ENCODE data around the gene SLC44A1. TPM values are rescaled to one million over a fixed set of nuclear protein-coding genes. Genes with fewer than 3 reads are reported as not detected.
A peak's percentile ranks its signal among the peaks of the same experiment; 100 is the strongest.

Gene SLC44A1
- polyA plus RNA-seq, 3 donors, result 6.9 to 52.1 (median 46.5) TPM

DNA sequence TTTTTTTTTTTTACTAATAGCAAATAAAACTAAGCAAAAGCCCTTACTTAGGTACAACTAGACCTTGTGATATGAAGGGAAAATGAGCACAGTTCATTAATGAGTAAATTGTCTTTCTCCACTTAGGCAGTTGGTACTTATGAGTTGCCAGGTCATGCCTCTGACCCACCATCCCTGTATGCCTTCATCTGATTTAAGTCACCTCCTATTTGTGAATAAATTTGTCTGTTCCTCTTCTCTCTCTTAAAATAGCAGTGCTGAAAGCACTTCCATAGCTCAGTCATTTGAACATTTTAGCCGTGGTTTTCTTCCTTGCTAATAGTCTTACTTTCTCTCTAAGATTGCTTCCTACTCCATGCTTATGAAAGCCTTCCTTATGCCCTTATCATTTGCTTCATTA lies 61.4 kb downstream of the SLC44A1 start:
- Histone ChIP-seq H3K36me3 (replicated peaks in 1 of 2; ENCODE audit: control insufficient read depth in 1 of 2, insufficient read depth in 2 of 2, low read length in 2 of 2) (peaks cover 7 to 34% of the 10 kb centered on the region in 2 donors), H3K27ac (ENCODE audit: low read depth in 1 of 2, low read length in 2 of 2) (peak overlapping the region in 1 of 2 donors; percentile 8), H3K9ac (ENCODE audit: insufficient read depth, low read length, poor library complexity, severe bottlenecking) (no peak overlapping the region), H3K4me1 (ENCODE audit: control insufficient read depth in 1 of 2, insufficient read depth in 2 of 2, low read length in 2 of 2) (peaks cover 0 to 8% of the 10 kb centered on the region in 2 donors), H3K79me2 (ENCODE audit: insufficient read depth, low read length) (peaks cover 80% of the 10 kb centered on the region), H3K27me3 (ENCODE audit: control insufficient read depth in 2 of 2, insufficient read depth in 2 of 2, low read length in 2 of 2) (no peaks in the 10 kb centered on the region), H2AFZ (ENCODE audit: insufficient read depth, low read depth, low read length, poor library complexity, severe bottlenecking) (no peak overlapping the region), H3K4me2 (replicated peaks; ENCODE audit: extremely low read depth, low read length, poor library complexity, severe bottlenecking) (no peak overlapping the region), H3K9me3 (replicated peaks in 1 of 2; ENCODE audit: control insufficient read depth in 1 of 2, insufficient read depth in 1 of 2, low read length in 2 of 2) (no peaks in the 10 kb centered on the region), H3K4me3 (replicated peaks in 1 of 3; ENCODE audit: low read depth in 2 of 3, low read length in 3 of 3) (no peak overlapping the region), H4K20me1 (ENCODE audit: insufficient read depth, low read length) (no peaks in the 10 kb centered on the region)
- DNase-seq, result peak in 2 of 3 donors; percentile 11 to 42
- H3K27ac Mint-ChIP-seq, result peak overlapping the region in 5 of 7 donors; percentile 10 to 86 (median 60)
- H3K4me1 Mint-ChIP-seq, result peaks cover 18% of the 10 kb centered on the region
- WGBS (ENCODE audit: insufficient coverage), result 0% methylated on average over 1 of the region's 1 CpG
- intact Hi-C loops (cut with micrococcal nuclease), result no loop called here
- peaks cover 9 to 24% of the 10 kb centered on the region in 2 donors for H3K36me3 Mint-ChIP-seq
- H3K4me3 Mint-ChIP-seq, result peak overlapping the region in 1 of 2 donors; percentile 5
- H3K27me3 Mint-ChIP-seq (ENCODE audit: low read depth in 3 of 3), result no peaks in the 10 kb centered on the region
- TF ChIP-seq, protein P1, sequence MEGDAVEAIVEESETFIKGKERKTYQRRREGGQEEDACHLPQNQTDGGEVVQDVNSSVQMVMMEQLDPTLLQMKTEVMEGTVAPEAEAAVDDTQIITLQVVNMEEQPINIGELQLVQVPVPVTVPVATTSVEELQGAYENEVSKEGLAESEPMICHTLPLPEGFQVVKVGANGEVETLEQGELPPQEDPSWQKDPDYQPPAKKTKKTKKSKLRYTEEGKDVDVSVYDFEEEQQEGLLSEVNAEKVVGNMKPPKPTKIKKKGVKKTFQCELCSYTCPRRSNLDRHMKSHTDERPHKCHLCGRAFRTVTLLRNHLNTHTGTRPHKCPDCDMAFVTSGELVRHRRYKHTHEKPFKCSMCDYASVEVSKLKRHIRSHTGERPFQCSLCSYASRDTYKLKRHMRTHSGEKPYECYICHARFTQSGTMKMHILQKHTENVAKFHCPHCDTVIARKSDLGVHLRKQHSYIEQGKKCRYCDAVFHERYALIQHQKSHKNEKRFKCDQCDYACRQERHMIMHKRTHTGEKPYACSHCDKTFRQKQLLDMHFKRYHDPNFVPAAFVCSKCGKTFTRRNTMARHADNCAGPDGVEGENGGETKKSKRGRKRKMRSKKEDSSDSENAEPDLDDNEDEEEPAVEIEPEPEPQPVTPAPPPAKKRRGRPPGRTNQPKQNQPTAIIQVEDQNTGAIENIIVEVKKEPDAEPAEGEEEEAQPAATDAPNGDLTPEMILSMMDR (IDR thresholded peaks at IDR 0.05), result no peak
- H3K9me3 Mint-ChIP-seq, result no peaks in the 10 kb centered on the region

DNA sequence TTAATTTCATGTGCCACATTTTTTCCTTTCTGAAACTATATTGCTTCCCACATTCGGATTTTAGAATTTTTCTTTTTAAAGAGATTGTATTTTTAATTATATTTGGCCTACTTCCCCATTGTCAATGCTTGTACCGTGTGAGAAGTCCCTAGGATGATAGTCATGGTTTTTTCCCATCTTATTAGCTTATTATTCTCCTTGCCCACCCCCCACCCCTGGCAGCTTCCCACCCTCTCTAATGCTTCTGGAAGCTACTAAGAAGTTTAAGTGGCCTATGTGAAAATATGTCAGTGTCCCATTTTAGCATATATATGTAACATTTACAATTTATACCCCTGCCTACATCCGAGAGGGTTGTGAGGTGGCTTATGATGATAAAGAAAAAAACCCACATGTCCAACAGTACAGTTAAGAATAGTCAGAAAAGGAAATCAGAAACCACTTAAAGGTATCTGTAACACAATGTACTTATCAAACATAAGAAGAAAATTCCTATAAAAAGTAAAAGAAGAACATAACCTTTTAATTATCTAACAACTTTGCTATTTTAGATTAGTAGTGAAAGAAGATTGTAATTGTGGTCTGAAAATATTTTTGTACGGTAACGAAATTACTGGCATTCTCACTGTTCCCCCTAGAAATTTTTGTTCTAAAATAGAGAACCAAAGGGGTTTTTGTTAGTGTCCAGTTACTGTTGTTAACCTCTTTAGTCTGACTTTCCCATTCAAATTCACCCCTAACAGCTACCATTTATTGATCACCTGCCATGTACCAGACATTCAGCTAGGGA lies 62.1 kb downstream of the SLC44A1 start:
- Mint-ChIP-seq H3K27ac (peak overlapping the region in 5 of 7 donors; percentile 10 to 86 (median 60)), H3K4me3 (peak overlapping the region in 1 of 2 donors; percentile 5), H3K36me3 (peaks cover 10 to 22% of the 10 kb centered on the region in 2 donors), H3K4me1 (peaks cover 18% of the 10 kb centered on the region), H3K9me3 (no peaks in the 10 kb centered on the region), H3K27me3 (ENCODE audit: low read depth in 3 of 3) (no peaks in the 10 kb centered on the region)
- Histone ChIP-seq H3K9me3 (replicated peaks in 1 of 2; ENCODE audit: control insufficient read depth in 1 of 2, insufficient read depth in 1 of 2, low read length in 2 of 2) (no peaks in the 10 kb centered on the region), H3K4me1 (ENCODE audit: control insufficient read depth in 1 of 2, insufficient read depth in 2 of 2, low read length in 2 of 2) (peaks cover 0 to 8% of the 10 kb centered on the region in 2 donors), H3K79me2 (ENCODE audit: insufficient read depth, low read length) (peaks cover 81% of the 10 kb centered on the region), H3K27ac (ENCODE audit: low read depth in 1 of 2, low read length in 2 of 2) (peak overlapping the region in 1 of 2 donors; percentile 8), H3K4me3 (replicated peaks in 1 of 3; ENCODE audit: low read depth in 2 of 3, low read length in 3 of 3) (no peak overlapping the region), H4K20me1 (ENCODE audit: insufficient read depth, low read length) (no peaks in the 10 kb centered on the region), H3K27me3 (ENCODE audit: control insufficient read depth in 2 of 2, insufficient read depth in 2 of 2, low read length in 2 of 2) (no peaks in the 10 kb centered on the region), H2AFZ (ENCODE audit: insufficient read depth, low read depth, low read length, poor library complexity, severe bottlenecking) (no peak overlapping the region), H3K36me3 (replicated peaks in 1 of 2; ENCODE audit: control insufficient read depth in 1 of 2, insufficient read depth in 2 of 2, low read length in 2 of 2) (peaks cover 5 to 34% of the 10 kb centered on the region in 2 donors), H3K4me2 (replicated peaks; ENCODE audit: extremely low read depth, low read length, poor library complexity, severe bottlenecking) (no peak overlapping the region), H3K9ac (ENCODE audit: insufficient read depth, low read length, poor library complexity, severe bottlenecking) (no peak overlapping the region)
- intact Hi-C loops (cut with micrococcal nuclease), result no loop called here
- DNase-seq, result peak in 1 of 3 donors; percentile 37
- TF ChIP-seq, protein P1 (IDR thresholded peaks at IDR 0.05), result no peak
- no CpG with 5 or more reads among the region's 5 CpGs for WGBS (ENCODE audit: insufficient coverage)
